Measurements from ENCODE around the gene DUS3L.
A peak's percentile ranks its signal among the peaks of the same experiment; 100 is the strongest.
"Not testable (repeated sequence)": the region's sequence is repeated elsewhere in the genome, so short reads cannot be mapped to it uniquely, and the experiment has no call there.

DUS3L gene

DNA sequence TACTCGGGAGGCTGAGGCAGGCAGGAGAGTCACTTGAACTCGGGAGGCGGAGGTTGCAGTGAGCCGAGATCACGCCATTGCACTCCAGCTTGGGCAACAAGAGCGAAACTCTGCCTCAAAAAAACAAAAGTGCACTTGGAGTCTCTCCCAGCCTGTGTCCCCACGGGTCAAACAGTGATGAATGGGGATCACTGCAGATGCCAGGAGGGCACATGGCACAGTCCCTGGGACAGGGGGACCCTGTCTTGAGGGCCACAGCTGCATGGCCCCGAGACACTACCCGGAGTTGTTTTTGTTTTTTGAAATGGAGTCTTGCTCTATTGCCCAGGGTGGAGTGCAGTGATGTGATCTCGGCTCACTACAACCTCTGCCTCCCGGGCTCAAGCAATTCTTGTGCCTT, 10.0 kb downstream of the DUS3L start:
- intact Hi-C loops (cut with DNase I); DNase-seq: not testable (repeated sequence)

DNA sequence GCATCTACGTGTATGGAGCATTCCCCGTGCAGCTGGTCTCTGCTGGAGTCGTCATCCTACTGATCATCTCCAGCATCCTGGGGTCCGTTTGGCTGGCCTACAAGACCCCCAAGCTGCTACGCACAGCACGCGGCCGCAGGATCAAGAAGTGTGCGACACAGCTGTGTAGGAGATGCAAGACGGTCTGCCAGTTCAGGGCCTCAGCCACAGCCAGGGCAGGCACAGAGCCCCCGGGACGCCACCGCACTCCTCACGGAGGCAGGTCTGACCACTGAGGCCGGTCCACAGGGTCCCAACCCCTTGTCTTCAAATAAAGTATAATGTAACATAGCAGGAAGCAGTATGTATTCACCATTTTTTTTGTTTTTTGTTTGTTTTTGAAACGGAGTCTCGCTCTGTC, 12.6 kb downstream of the DUS3L start:
- intact Hi-C loops (cut with DNase I): loop anchor here (10.0 kb wide), 1 partner anchor 246 kb away; no protein-coding TSS in a partner anchor
- peak in 1 of 10 donors; percentile 38 for DNase-seq

DNA sequence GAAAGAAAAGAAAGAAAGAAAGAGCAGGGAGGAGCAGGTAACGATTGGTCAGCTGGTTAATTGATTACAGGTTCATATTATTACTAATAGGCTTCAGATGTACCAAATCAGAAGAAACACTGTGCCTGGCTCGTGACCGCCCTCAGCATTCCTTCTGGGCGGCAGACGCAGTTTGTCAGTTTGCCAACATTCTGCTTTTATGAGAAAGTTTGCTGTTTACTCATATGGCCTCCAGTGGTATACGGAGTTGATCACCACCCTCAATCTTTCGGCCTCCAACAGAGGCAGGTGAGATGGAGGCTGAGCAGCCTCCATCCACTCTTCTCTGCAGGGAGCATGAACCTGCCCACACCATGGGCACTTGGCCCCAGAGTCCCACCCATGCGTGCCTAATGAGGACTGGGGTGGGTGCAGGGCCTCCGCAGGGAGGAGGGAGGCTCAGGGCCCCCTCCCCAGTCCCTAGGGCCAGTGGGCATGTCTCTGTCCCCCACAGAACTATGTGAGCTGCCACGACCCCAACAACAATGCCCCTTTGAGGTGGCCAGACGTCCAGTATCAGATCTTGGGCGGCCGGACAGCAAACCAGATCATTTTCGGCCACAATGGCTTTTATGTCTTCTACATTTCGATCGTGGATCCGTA, 15.2 kb downstream of the DUS3L start:
- intact Hi-C loops (cut with DNase I): loop anchor here (10.0 kb wide), 1 partner anchor 249 kb away; no protein-coding TSS in a partner anchor

DNA sequence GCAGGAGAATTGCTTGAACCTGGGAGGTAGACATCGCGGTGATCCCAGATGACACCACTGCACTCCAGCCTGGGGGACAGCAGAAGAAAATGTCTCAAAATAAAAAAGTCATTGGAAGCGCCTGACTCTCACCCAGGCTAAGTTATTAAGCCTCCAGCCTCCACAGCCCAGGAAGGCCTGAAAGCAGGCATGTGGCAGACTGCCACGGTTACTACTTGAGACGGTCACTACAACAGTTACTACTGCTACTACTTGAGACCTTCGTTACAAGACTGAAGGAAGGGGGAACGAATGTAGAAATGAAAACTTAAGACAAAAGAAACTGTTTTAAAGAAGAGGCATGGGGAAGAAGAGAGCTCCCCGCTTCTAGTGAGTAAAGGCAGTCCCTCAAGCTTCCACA, 16.0 kb downstream of the DUS3L start:
- intact Hi-C loops (cut with DNase I): loop anchor here (10.0 kb wide), 1 partner anchor 250 kb away; no protein-coding TSS in a partner anchor
- no peak for DNase-seq

More for the DNA sequence above, 15.2 kb downstream of the DUS3L start:
- DNase-seq: peak in 1 of 10 donors; percentile 52

DNA sequence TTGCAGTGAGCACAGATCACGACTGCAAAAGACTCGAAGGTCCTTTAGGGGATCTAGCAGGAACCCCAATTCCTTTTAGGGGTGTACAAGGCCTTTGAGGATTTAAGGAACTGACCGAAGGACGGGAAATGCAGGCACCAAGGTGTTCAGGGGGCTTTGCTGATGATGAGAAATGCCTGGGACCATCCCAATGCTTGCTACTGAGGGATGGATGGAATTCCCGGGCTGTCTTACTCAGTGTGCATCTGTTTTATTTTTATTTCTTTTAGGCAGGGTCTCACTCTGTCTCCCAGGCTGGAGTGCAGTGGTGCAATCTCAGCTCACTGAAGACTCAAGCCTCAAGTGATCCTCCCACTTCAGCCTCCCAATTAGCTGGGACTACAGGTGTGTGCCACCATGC, 17.7 kb downstream of the DUS3L start:
- intact Hi-C loops (cut with DNase I): loop anchor here (10.0 kb wide), 1 partner anchor 252 kb away; no protein-coding TSS in a partner anchor

DNA sequence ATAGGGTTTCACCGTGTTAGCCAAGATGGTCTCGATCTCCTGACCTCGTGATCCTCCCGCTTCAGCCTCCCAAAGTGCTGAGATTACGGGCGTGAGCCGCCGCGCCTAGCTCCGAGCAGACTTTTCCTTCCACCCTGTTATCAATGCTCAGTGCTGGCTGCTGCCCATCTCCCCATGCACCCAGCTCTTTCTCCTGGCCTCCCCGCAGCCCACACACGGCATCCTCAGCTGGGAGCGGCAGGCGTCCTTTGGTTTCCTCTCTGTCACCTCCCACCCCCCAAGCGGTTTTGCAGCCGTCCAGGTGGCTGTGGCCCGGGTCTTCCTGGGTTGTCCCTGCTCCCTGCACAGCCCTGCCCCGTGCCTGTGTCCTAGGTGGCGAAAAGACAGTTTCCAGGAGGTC, 18.5 kb downstream of the DUS3L start:
- DNase-seq: peak in 1 of 10 donors; percentile 70
- intact Hi-C loops (cut with DNase I): loop anchor here (10.0 kb wide), 1 partner anchor 252 kb away; no protein-coding TSS in a partner anchor

More for the DNA sequence above, 17.7 kb downstream of the DUS3L start:
- no peak for DNase-seq

DNA sequence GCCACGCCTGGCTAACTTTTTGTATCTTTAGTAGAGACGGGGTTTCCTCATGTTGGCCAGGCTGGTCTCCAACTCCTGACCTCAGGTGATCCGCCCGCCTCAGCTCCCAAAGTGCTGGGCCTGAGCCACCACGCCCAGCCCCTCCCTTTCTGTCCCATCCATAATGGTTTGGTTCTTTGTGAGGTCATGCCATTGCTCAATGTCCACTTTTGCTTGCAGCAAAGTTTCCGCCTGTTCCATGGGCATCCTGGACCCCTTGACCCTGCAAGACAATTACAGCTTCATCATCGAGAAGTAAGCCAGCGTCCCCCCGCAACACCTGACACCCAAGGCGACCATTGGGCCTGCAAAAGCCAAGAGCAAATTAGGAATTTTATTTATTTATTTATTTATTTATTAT, 23.0 kb downstream of the DUS3L start:
- intact Hi-C loops (cut with DNase I): no loop called here

DNA sequence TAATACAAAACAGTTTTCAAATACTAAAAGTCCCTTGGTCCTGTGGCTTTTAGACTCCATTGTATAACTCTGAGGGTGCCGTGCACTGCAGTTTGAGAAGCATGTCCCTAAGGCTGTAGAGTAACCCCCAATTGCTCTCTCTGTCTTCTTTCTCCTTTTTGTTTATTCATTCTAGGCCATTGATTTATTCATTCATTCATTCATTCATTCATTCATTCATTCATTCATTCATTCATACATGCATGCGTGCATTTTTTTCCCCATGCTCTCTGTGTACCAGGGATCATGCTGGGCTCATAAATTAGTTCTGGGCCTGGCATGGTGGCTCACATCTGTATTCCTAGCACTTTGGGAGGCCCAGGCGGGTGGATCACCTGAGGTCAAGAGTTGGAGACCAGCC, 25.7 kb downstream of the DUS3L start:
- intact Hi-C loops (cut with DNase I): no loop called here
- no peak for DNase-seq

More for the DNA sequence above, 23.0 kb downstream of the DUS3L start:
- DNase-seq: no peak

DNA sequence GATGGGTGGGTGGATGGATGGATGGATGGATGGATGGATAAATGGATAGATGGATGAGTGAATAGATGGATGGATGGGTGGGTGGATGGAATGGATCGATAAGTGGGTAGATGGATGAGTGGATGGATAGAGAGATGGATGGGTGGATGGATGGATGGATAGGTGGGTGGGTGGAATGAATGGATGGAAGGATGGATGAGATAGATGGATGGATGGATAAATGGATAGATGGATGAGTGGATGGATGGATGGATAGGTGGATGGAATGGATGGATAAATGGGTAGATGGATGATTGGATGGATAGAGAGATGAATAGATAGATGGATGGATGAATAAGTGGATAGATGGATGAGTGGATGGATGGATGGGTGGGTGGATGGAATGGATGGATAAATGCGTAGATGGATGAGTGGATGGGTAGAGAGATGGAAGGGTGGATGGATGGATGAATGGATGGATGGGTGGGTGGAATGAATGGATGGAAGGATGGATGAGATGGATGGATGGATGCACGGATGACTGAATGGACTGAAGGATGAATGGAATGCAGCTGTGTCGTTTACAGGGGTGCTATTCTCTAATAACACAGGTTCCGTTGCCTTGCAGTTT, 28.2 kb downstream of the DUS3L start:
- no peak for DNase-seq
- intact Hi-C loops (cut with DNase I): no loop called here

DNA sequence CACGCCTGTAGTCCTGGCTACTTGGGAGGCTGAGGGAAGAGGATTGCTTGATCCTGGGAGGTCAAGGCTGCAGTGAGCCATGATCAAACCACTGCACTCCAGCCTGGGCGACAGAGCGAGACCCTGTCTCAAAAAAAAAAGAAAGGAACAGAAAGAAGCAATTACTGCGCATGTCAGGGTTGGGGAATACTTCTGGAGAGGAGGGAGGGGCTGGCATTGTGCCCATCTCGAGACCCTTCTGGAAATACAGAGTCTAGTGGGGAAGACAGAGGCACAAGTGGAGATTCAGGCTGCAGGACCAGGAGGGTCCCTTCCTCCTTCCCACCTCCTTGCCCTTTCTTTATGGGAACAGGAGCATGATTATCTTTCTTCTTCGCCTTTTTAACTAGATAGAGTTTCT, 37.2 kb downstream of the DUS3L start:
- DNase-seq: no peak
- intact Hi-C loops (cut with DNase I): no loop called here

DNA sequence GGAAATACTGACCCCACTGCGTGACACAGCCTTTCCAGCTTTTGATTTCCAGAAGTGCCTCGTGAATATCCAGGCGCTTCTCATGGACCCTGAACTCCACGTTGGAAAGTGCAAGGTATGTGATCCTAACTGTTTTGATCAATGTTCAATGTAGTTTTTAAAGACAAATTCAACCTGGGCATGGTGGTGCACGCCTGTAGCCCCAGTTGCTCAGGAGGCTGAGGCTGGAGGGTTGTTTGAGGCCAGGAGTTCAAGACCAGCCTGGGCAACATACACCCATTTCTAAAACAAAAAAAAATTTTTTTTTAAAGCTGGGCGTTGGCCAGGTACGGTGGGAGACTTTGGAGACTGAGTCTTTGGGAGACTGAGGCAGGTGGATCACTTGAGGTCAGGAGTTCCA, 39.3 kb downstream of the DUS3L start:
- DNase-seq: no peak
- intact Hi-C loops (cut with DNase I): no loop called here

DNA sequence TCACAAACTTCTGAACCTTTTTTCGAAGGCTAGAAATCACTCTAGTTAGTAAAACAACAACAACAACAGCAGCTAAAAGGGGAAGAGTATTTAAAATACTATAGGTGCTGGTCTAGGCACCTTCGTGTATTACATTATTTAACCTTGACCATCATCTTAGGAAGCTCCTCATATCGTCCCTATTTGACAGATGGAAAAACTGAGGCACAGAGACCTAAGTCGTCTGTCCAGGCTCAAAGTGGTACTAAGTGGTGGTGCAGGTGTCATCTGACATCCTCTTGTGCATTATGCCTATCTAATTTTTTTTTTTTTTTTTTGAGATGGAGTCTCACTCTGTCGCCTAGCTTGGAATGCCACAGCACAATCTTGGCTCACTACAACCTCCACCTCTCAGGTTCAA, 41.5 kb downstream of the DUS3L start:
- intact Hi-C loops (cut with DNase I): no loop called here
- no peak for DNase-seq

DNA sequence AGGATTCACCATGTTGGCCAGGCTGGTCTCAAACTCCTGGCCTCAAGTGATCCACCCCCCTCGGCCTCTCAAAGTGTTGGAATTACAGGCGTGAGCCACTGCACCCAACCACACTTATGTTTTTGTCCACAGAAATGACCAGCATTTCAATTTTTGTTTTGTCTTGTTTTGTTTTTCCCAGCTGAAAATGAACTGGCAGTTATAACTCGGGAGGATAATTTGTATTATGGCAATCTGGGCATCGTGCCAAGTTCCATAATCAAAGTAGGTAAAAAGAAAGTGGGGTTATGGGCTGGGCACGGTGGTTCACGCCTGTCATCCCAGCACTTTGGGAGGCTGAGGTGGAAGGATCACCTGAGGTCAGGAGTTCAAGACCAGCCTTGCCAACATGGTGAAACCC, 42.0 kb downstream of the DUS3L start:
- intact Hi-C loops (cut with DNase I); DNase-seq: not testable (repeated sequence)

DNA sequence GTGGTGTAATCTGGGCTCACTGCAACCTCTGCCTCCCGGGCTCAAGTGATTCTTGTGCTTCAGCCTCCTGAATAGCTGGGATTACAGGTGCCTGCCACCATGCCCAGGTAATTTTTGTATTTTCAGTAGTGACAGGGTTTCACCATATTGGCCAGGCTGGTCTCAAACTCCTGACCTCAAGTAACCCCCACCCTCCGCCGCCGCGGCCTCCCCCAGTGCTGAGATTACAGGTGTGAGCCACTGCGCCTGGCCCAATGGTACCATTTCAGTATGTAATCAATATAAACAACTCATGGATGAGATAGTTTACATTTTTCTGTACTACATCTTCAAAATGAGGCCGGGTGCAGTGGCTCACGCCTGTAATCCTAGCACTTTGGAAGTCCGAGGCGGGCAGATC, 46.0 kb downstream of the DUS3L start:
- DNase-seq; intact Hi-C loops (cut with DNase I): not testable (repeated sequence)

DNA sequence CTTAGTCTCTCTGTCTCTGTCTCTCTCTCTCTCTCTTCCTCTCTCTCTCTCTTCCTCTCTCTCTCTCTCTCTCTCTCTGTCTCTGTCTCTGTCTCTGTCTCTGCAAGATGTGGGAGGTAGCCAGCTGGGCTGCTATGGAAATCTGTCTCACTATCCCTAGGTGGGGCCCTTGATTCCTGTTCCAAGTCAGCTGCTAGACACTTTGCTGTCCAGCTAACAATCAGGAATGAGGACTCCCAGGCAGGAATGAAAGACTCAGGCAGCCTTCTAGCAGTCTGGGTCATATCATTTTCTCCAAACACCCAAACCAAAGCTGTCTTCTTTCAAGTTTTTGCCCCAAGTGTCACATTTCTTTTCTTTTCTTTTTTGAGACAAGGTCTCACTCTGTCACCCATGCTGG, 47.3 kb downstream of the DUS3L start:
- no peak for DNase-seq
- intact Hi-C loops (cut with DNase I): no loop called here

DNA sequence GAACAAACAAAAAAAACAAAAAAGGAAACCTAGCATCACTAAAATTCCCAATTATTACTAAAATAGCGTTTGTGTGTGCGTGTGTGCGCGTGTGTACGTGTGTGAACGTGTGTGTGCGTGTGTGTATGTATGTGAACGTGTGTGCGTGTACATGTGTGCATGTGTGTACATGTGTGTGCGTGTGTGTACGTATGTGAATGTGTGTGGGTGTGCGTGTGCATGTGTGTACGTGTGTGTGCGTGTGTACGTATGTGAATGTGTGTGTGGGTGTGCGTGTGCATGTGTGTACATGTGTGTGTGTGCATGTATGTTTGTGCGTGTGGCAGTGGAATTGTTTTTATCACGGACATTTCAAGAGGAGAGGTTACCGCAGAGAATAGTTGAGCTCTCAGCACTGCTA, 48.9 kb downstream of the DUS3L start:
- DNase-seq: no peak
- intact Hi-C loops (cut with DNase I): no loop called here

DNA sequence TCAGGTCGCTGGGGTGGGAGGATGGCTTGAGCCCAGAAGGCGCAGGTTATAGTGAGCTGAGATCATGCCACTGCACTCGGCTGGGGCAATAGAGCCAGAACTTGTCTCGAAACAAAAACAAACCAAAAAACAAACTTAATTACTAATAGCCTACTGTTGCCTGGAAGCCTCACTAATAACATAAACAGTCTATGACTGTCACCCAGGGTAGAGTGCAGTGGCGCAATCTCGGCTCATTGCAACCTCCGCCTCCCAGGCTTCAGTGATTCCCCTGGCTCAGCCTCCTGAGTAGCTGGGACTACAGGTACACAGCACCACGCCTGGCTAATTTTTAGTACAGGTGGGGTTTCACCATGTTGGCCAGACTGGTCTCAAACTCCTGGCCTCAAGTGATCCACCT, 52.5 kb downstream of the DUS3L start:
- peak in 1 of 10 donors; percentile 29 for DNase-seq
- intact Hi-C loops (cut with DNase I): no loop called here
